Colonic mucosa (tissue), 4 donors: ENCODE measurements around the gene GMFB. TPM values are rescaled to one million over a fixed set of nuclear protein-coding genes. Genes with fewer than 3 reads are reported as not detected.

Experiments
- DNase-seq: peaks from one replicate; pipeline ENCODE4 v3.0.0-alpha.2; 2020
- H3K27ac ChIP-seq: fragments of 200-600 bp; one replicate; pipeline ENCODE4 v1.8.0; 2021
- H3K27me3 ChIP-seq: fragments of 200-600 bp; one replicate; pipeline ENCODE4 v1.8.0; 2021
- H3K36me3 ChIP-seq: fragments of 200-600 bp; one replicate; pipeline ENCODE4 v1.8.0; 2021
- H3K4me1 ChIP-seq: fragments of 200-600 bp; one replicate; pipeline ENCODE4 v1.8.0; 2021; ENCODE audit warnings: mild to moderate bottlenecking
- H3K4me3 ChIP-seq: fragments of 200-600 bp; one replicate; pipeline ENCODE4 v1.8.0; 2021
- H3K9ac ChIP-seq, 2 donors: one replicate each; pipeline ENCODE4 v1.7.0; 2013; ENCODE audit warnings: control low read depth in 2 of 2, low read depth in 2 of 2, low read length in 2 of 2
- H3K9me3 ChIP-seq: fragments of 200-600 bp; one replicate; pipeline ENCODE4 v1.8.0; 2021
- intact Hi-C: fragments of 100-400 bp; cut with DNase I; formaldehyde crosslinking; loops from one replicate; pipeline ENCODE4 v1.14.1; 2022
- total RNA-seq, 2 donors: library from RNA; stranded (reverse); fragmentation: NEBNext Ultra II Directional in 1 of 2; extraction: Animal tissue kit (Norgen Biotek cat#: 25700) in 1 of 2; gene quantifications; one replicate each; pipeline ENCODE4 v1.2.1, GENCODE V29; 2021
- TF ChIP-seq, protein P1 (sequence below): fragments of 200-600 bp; IDR thresholded peaks from one replicate; pipeline ENCODE4 v1.8.0; 2022; ENCODE audit warnings: antibody characterized with exemption, mild to moderate bottlenecking
- donor health status: healthy.
- donor health status: DM: no; HTN: no; CAD: no.
- donor health status: DM: no; HTN: no; CAD: no.

Gene GMFB
- total RNA-seq, 2 donors from 2014 or later, result 67.8 to 85.7 TPM

- no peak overlapping the region for H3K9ac ChIP-seq
- H3K9me3 ChIP-seq, result no peaks in the 10 kb centered on the region
- H3K4me1 ChIP-seq, result no peaks in the 10 kb centered on the region
- no peaks in the 10 kb centered on the region for H3K36me3 ChIP-seq
- H3K4me3 ChIP-seq, result no peak overlapping the region
- H3K27me3 ChIP-seq, result no peaks in the 10 kb centered on the region
- H3K27ac ChIP-seq, result no peak overlapping the region
- intact Hi-C loops, result no loop called here
- no peak for DNase-seq
- TF ChIP-seq, protein P1, sequence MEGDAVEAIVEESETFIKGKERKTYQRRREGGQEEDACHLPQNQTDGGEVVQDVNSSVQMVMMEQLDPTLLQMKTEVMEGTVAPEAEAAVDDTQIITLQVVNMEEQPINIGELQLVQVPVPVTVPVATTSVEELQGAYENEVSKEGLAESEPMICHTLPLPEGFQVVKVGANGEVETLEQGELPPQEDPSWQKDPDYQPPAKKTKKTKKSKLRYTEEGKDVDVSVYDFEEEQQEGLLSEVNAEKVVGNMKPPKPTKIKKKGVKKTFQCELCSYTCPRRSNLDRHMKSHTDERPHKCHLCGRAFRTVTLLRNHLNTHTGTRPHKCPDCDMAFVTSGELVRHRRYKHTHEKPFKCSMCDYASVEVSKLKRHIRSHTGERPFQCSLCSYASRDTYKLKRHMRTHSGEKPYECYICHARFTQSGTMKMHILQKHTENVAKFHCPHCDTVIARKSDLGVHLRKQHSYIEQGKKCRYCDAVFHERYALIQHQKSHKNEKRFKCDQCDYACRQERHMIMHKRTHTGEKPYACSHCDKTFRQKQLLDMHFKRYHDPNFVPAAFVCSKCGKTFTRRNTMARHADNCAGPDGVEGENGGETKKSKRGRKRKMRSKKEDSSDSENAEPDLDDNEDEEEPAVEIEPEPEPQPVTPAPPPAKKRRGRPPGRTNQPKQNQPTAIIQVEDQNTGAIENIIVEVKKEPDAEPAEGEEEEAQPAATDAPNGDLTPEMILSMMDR, result no peak
These were observed 63.7 kb downstream of the GMFB start for GRCh38 chr14:54425068-54425467.

Other genes starting within 250 kb of the GMFB start
- gene CDKN3, start 92.0 kb downstream of the GMFB start, total RNA-seq, result 10 to 100 TPM; 19.1 to 59.5 TPM
- gene CNIH1, start 47.6 kb downstream of the GMFB start, total RNA-seq, result 100 to 1,000 TPM; 117 to 125 TPM
- gene CGRRF1, start 20.9 kb upstream of the GMFB start, total RNA-seq, result 10 to 100 TPM; 13.2 to 21.3 TPM
- 10 to 100 TPM in 1 of 2 donors, 1 to 10 TPM in 1; 5.6 to 31.3 TPM for gene SAMD4A, start 78.1 kb upstream of the GMFB start, total RNA-seq